Mesodermal cell (in vitro differentiated cells): ENCODE results near the gene GPD2.
"Not testable (repeated sequence)": the region's sequence is repeated elsewhere in the genome, so short reads cannot be mapped to it uniquely, and the experiment has no call there.

Source experiments
- H3K27ac ChIP-seq: 2 replicates; pipeline ENCODE4 v1.7.0; 2013; ENCODE audit warnings: mild to moderate bottlenecking, low read depth, low read length, moderate library complexity; ENCODE audit not compliant: severe bottlenecking
- H3K36me3 ChIP-seq: 2 replicates; pipeline ENCODE4 v1.7.1; 2013; ENCODE audit warnings: mild to moderate bottlenecking, low read length, moderate library complexity; ENCODE audit not compliant: control insufficient read depth, insufficient read depth
- H3K4me1 ChIP-seq: one replicate; pipeline ENCODE4 v1.7.1; 2013; ENCODE audit warnings: mild to moderate bottlenecking, low read length; ENCODE audit not compliant: insufficient read depth, control insufficient read depth, poor library complexity, severe bottlenecking
- H3K4me3 ChIP-seq: 2 replicates; pipeline ENCODE4 v1.7.0; 2013; ENCODE audit warnings: low read length, control low read depth, mild to moderate bottlenecking; ENCODE audit not compliant: insufficient read depth, poor library complexity, severe bottlenecking; ENCODE audit errors: extremely low read depth
- H3K9me3 ChIP-seq: 2 replicates; pipeline ENCODE4 v1.7.1; 2013; ENCODE audit warnings: mild to moderate bottlenecking, low read length, moderate library complexity; ENCODE audit not compliant: control insufficient read depth
- whole genome bisulfite sequencing, 2 experiments: methylation state at CpG; one replicate each; pipeline ENCODE4 v1.1.5; 2013; ENCODE audit warnings: missing lambda C conversion rate in 2 of 2; ENCODE audit not compliant: insufficient coverage in 2 of 2; 5-methylcytosine and 5-hydroxymethylcytosine counted together

The GPD2 gene

DNA sequence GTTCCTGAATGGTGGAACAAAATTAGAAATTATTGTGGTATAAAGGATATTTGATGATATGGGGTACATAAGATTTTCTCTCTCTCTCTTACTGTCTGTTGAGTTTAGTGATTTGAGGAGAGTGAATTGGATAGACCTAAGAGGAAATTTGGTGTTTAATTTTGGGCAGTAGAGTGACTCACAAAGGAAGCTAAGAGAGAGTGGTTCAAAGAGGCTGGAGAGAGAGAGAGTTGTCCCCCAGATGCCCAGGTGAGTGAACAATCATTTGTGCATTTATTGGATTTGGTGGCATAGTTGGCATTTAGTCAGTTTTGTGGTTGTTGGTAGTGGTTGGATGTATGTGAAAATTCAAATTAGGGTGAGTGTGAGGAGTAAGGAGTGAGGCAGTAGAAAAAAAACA is 56.8 kb downstream of the GPD2 start:
- no peaks in the 10 kb centered on the region for H3K36me3 ChIP-seq
- no peaks in the 10 kb centered on the region for H3K4me1 ChIP-seq
- H3K9me3 ChIP-seq, result no peaks in the 10 kb centered on the region
- H3K27ac ChIP-seq, result no peak overlapping the region
- H3K4me3 ChIP-seq, result no peak overlapping the region

DNA sequence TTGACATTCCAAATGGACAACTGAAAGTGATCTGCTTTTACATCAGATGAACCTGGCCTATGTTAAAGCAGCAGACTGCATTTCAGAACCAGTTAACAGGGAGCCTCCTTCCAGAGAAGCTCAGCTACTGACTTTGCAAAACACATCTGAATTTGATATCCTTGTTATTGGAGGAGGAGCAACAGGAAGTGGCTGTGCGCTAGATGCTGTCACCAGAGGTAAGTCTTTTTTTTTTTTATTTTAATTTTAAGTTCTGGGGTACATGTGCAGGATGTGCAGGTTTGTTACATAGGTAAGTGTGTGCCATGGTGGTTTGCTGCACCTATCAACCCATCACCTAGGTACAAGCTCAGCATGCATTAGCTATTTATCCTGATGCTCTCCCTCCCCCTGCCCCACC is 59.8 kb downstream of the GPD2 start:
- H3K4me3 ChIP-seq, H3K9me3 ChIP-seq, H3K27ac ChIP-seq, H3K4me1 ChIP-seq, H3K36me3 ChIP-seq: not testable (repeated sequence)
- WGBS, 2 experiments, result no CpG with 5 or more reads among the region's 1 CpG

DNA sequence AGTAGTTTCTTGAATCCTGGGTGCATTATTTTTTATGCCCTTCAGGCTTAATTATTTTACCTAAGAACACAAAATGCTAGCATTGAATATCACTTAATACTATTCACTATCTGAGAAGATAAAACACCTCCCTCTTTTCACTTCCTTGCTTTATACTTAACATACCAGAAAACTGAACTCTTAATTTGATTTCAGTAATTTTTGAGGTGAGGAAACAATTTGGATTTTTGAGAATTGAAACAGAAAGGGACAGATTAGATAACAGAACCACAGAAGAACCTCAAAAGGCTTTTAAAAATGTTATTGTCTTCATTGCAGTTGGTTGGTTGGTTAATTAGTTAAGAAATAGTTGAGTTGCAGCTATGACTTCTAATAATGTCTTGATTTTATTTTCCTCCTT is 69.5 kb downstream of the GPD2 start:
- Histone ChIP-seq H3K9me3 (no peaks in the 10 kb centered on the region), H3K36me3 (no peaks in the 10 kb centered on the region), H3K4me3 (no peak overlapping the region), H3K4me1 (no peaks in the 10 kb centered on the region), H3K27ac (no peak overlapping the region)

DNA sequence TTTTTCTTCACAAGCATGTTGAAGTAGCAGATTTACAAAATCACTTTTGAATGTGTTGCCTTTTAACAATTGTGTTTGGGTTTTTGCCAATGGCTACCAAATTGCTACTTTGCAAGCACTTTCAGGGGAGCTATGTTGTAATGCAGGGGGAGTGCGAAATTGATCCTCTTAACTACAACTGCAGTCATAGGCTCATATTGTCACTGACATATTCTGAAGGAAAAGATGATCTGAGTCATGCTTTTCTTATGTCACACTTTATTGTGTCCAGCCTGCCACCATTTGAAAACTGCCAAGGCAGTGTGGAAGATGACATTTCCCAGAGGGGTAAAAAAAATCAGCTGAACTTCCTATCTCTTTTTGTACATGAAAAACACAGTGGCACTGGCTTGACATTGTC is 74.9 kb downstream of the GPD2 start:
- 100% methylated on average over 1 of the region's 1 CpG; no CpG with 5 or more reads in 1 of the 2 experiments for WGBS, 2 experiments
- Histone ChIP-seq H3K9me3 (no peaks in the 10 kb centered on the region), H3K4me3 (no peak overlapping the region), H3K36me3 (peaks cover 10% of the 10 kb centered on the region), H3K4me1 (no peaks in the 10 kb centered on the region), H3K27ac (no peak overlapping the region)

DNA sequence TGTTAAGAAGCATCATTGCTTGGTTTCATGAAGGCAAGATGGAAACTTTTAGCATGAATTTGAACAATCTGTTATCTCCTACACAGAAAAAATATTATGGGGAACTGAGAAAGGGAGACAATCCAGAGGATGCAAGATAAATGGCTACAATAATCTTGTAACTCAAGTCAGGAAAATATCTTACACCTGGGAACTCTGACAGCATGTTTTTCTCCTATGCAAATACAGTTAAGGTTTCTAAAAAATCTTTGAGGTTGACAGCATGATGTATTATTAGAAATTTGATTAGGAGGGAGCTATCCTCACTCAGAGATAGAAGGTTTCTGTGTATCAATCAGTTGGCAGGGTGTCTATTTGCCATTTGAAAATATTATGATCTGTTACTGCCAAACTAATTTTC is 75.6 kb downstream of the GPD2 start:
- H3K4me1 ChIP-seq, result no peaks in the 10 kb centered on the region
- H3K4me3 ChIP-seq, result no peak overlapping the region
- no peak overlapping the region for H3K27ac ChIP-seq

DNA sequence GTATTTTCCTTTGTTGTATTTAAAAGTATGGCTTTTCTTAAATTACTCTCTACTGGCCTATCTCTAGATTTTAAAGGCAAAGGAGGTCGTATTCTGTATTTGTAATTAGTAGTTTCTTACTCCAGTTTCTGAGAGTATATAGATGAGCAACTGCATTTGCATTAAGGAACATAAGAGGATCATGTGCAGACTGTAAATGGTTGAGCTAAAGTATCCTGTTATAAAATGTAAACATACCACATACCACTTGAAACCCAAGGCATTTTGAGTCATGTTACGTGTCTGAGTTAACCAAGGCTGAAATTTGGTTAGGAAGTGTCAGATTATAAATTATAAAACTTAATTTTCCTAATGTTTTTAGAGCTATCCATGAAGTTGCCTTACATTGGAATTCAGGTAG is 76.3 kb downstream of the GPD2 start:
- H3K4me3 ChIP-seq, result no peak overlapping the region
- H3K9me3 ChIP-seq, result no peaks in the 10 kb centered on the region
- peaks cover 10% of the 10 kb centered on the region for H3K36me3 ChIP-seq
- H3K27ac ChIP-seq, result no peak overlapping the region
- WGBS, 2 experiments, result no CpG with 5 or more reads among the region's 2 CpGs
- no peaks in the 10 kb centered on the region for H3K4me1 ChIP-seq

More for the DNA sequence above, 75.6 kb downstream of the GPD2 start:
- Histone ChIP-seq H3K36me3 (peaks cover 10% of the 10 kb centered on the region), H3K9me3 (no peaks in the 10 kb centered on the region)

DNA sequence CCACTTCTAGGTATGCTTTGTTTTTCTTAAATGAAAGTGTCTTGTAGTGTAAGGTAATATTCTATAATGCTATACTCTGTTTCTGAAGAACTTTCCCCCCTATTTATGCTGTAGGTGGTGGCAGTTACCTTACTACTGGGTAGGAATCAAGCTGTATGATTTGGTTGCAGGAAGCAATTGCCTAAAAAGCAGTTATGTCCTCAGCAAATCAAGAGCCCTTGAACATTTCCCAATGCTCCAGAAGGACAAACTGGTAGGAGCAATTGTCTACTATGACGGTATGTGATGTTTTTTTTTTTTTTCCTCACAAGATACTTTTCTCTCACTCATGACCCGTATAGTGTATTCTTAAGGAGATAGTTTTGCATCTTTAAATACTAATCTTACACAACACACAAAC is 77.0 kb downstream of the GPD2 start:
- Histone ChIP-seq H3K9me3 (no peaks in the 10 kb centered on the region), H3K4me1 (no peaks in the 10 kb centered on the region), H3K4me3 (no peak overlapping the region), H3K27ac (no peak overlapping the region), H3K36me3 (peaks cover 10% of the 10 kb centered on the region)
- WGBS, 2 experiments, result no CpG with 5 or more reads among the region's 2 CpGs

DNA sequence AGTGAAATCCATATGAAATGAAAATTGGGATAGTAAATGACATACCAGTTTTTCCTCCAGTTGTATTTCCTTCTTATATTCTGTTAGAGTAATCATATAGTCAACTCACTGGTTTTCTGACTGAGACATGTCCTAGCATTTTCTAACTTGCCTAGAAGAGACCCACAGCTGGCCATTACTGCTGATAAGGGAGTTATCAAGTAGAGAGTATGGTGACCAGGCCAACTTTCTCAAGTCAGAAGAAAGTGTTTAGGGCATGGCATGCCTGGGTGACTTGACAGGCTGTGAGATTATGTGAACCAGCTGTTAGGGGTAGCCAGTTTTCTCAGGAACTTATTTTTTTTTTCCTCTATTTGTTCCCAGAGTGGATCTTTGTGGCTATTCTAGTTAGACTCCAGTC is 81.2 kb downstream of the GPD2 start:
- no peaks in the 10 kb centered on the region for H3K4me1 ChIP-seq
- no peak overlapping the region for H3K4me3 ChIP-seq
- H3K36me3 ChIP-seq, result peaks cover 10% of the 10 kb centered on the region
- H3K27ac ChIP-seq, result no peak overlapping the region
- H3K9me3 ChIP-seq, result peaks cover 8% of the 10 kb centered on the region

DNA sequence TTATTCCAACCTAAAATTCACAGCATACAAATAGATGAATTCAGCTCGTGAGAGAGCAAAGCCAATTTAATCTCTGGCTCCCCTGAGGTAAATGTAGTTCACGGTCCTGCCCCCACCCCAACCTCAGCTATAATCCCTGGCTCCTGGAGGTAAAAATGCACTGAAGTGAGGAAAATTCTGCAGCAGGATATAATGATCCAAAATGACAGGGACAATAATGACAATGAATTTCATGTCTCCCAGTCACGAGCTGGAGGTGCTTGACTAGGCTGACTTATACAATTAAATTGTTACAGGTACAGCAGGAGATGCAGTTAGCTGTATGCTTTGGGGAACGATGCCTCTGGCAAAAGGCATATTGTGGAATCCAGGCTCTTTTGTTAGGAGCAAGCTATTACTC is 82.0 kb downstream of the GPD2 start:
- no peak overlapping the region for H3K27ac ChIP-seq
- H3K4me3 ChIP-seq, result no peak overlapping the region
- H3K9me3 ChIP-seq, result peaks cover 8% of the 10 kb centered on the region
- H3K4me1 ChIP-seq, result no peaks in the 10 kb centered on the region
- WGBS, 2 experiments, result 90 to 93% methylated on average over 2 to 3 of the region's 4 CpGs
- H3K36me3 ChIP-seq, result peaks cover 6% of the 10 kb centered on the region

DNA sequence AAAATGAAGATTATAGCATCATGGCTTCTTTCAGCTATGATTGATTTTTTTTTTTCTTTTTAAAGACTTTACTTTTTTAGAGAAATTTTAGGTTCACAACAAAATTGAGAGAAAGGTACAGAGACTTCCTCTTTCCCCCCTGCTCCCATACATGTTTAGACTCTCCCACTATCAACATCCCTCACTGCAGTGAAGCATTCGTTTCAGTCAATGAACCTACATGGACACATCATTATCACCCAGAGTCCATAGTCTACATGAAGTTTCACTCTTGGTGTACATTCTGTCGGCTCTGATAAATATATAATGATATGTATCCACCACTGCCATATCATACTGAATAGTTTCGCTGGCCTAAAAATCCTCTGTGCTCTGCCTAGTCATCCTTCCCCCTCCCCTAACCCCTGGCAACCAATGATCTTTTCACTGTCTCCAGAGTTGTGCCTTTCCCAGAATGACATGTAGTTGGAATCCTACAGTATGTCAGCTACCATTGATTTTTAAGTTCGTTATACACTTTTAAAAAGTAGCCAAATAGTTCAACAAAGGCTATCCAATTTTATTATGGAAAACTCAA is 86.8 kb downstream of the GPD2 start:
- no peak overlapping the region for H3K4me3 ChIP-seq
- no peak overlapping the region for H3K27ac ChIP-seq
- WGBS, 2 experiments, result no CpG with 5 or more reads among the region's 4 CpGs
- peaks cover 8% of the 10 kb centered on the region for H3K9me3 ChIP-seq
- H3K36me3 ChIP-seq, result no peaks in the 10 kb centered on the region
- H3K4me1 ChIP-seq, result no peaks in the 10 kb centered on the region

DNA sequence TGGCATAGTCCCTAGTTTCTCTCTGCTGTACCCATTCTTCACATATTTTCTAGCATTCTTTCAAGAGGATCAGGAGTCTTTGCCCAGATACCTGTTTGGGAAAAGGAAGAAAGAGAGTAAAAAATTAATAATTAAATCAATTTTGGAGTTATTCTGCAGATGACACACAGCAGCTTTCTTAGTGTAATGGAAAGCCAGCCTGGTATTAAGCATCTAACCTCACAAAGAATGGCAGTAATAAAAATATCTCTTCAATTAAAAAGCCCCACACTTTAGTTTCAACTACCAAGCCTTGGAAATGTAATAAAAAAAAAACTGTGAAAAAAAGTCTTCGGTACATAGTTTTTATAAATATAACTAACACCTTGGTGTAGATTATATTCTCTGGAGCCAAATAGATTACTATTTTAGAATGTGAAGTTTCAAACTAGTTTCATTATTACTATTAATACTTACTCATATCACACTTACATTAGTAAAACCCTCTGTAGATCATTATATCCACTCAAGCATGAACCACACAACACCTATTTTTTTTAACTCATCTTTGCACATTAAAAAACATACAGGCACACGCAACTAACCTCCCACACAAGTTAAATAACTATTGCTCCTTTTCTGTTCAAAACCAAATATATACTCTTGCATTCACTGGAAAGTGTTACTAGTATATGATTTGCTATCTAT is 90.9 kb downstream of the GPD2 start:
- Histone ChIP-seq H3K4me1 (no peaks in the 10 kb centered on the region), H3K36me3 (no peaks in the 10 kb centered on the region)
- WGBS, 2 experiments, result 88% methylated on average over 1 of the region's 2 CpGs; no CpG with 5 or more reads in 1 of the 2 experiments

More for the DNA sequence above, 90.9 kb downstream of the GPD2 start:
- Histone ChIP-seq H3K9me3 (no peaks in the 10 kb centered on the region), H3K27ac (no peak overlapping the region), H3K4me3 (no peak overlapping the region)
